Measurements from ENCODE around the gene RNF212.

RNF212 gene

GRCh38 chr4:1030559-1030958 lies 82.8 kb downstream of the RNF212 start:
- no peak for DNase-seq

DNA sequence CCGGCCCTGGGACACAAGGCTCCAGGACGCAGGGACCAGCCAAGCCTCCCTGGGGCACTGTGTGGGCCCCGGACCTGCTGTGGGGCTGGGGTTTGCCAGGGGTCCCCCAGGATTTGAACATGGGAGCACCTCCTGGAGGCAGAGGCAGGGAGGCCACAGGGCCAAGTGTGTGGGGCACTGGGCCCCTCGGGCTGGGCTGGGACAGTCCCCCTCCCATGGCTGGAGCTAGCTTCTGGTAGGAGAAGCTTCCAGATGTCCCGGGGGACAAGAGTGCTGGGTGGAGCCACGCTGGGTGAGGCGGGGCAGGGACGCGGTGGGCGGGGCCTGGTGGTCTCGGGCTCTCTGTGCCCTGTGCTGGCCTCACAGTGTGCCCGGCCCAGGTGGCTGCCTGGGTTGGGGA lies 83.3 kb downstream of the RNF212 start:
- DNase-seq: no peak

DNA sequence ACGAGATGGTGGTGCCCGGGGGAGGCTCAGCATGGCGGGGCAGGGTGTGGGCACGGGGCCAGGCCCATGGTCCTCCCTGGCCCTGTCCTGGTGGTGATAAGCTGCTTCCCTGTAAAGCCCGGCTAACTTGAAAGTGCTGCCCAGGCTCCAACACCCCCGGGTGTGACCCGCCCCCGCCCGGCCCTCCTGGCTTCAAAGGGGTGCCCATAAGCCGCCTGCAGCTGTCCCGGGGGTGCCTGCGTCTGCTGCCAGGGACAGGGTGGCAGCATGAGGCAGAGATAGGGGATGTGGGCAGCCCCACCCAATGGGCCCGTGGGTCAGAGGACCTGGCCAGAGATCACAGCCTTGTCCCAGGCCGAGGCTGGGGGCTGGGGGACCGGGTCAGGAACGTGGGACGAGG lies 83.8 kb downstream of the RNF212 start:
- DNase-seq: no peak

DNA sequence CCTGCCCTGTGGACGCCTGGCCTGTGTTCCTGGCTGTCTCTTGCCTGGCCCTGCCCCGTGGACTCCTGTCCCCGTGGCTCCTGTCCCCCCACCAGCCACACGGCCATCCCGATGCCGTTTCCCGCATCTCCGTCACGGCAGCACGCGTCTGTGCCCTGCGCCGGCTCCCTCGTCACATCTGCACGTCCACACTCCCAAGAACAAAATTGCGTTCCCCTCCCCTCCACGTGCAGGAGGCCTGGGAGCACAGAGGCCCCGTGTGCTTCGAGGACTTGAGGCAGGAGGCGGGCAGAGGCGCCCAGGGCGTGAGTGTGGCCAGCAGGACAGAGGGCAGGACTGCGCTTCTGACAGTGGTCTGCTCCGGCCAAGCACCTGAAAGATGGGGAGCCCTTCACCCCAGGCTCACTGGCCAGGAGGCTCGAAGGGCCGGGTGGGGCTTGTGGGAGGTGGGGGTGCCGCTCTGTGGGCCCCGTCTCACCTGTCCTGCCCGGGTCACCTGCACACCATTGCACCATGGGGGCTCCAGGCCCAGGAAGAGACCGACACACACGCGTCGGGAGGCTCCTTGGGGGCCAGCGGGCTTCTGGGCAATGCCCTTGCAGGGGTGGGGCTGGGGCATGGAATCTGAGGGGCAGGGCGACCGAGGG lies 84.7 kb downstream of the RNF212 start:
- DNase-seq: no peak

DNA sequence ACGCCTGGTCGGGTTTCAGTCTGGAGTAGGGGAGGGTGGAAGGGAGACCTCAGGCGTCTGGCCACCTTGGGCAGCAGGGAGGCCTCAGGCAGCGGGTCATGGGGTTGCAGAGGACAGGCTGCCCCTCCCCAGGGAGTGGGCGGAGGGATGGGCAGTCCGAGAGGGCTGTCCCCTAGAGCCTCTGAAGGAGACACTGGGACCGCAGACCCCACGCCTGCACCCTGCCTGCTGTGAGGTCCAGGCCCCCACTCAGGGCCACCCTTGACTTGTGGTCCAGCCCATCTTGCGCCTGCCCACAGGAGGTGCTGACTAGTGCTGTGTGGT lies 85.5 kb downstream of the RNF212 start:
- DNase-seq: no peak

- DNase-seq: no peak
Observed at GRCh38 chr4:1027219-1027914, 86.0 kb downstream of the RNF212 start.

DNA sequence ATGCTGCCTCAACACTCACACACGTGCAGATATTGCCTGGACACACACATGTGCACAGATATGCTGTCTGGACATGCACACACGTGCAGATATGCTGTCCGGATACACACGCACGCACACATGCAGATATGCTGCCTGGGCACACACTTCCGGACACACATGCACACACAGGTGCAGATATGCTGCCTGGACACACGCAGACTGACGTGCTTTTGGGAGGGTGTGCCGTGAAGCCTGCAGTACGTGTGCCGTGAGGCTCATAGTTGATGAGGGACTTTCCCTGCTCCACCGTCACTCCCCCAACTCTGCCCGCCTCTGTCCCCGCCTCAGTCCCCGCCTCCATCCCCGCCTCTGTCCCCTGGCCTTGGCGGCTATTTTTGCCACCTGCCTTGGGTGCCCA lies 87.2 kb downstream of the RNF212 start:
- no peak for DNase-seq

GRCh38 chr4:1024882-1025545 lies 88.3 kb downstream of the RNF212 start:
- no peak for DNase-seq

GRCh38 chr4:1023895-1024740 lies 89.2 kb downstream of the RNF212 start:
- no peak for DNase-seq

DNA sequence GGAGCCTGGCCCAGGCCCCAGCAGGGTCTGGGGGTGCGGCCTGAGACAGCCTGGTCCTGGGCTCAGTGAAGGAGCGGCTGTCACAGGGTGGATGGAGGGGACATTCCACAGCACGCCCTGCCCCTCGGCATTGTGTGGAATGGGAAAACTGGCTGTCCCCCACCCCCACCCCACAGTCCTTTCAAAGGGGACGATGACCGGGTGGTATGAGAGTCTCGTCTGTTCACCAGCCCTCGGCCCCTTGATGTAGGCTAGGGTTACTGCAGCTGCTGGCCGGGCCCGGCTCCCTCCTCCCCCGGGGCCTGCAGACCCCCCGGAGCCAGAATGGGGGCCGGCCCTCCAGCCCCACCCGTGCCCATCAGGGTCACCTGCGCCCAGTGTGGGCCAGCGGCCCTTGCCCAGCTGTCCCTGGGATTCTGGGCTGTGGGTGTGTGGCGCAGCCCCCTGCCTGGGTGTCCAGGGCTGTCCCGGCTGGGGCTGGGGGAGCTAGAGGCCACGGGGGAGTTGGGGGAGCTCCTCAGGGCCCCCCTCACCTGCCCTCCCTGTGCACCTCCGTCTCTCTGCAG lies 90.2 kb downstream of the RNF212 start:
- DNase-seq: no peak

GRCh38 chr4:1022739-1023066 lies 90.7 kb downstream of the RNF212 start:
- DNase-seq: no peak

DNA sequence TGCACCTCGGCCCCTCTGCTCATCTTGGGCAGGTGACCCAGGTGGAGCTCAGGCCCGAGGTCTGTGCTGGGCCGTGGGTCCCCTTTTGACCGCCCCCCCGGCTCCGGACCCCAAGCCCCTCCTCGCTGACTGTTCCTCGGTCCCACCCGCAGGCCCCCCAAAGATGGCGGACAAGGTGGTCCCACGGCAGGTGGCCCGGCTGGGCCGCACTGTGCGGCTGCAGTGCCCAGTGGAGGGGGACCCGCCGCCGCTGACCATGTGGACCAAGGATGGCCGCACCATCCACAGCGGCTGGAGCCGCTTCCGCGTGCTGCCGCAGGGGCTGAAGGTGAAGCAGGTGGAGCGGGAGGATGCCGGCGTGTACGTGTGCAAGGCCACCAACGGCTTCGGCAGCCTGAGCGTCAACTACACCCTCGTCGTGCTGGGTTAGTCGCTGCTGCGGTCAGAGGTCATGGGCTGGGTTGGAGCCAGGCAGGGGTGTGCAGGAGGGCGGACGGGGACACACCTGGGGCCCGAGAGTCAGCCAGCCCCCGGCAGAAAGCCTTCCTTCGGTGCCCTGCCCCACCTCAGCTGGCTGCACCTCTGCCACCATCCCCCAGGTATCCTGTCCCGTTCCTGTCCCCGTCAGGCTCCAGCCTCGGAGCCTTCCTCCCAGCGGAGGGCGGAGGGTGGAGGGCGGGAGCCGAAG lies 91.2 kb downstream of the RNF212 start:
- DNase-seq: no peak
